DND-41 (cell line): ENCODE results near the gene VSX2.

Experiments used
- ATAC-seq: fragments of 200-7000 bp; cut with Tn5 transposase; 3 replicates; pipeline ENCODE4 v1.9.1; 2021; ENCODE audit warnings: low read depth; ENCODE audit not compliant: insufficient read depth
- DNase-seq: peaks from one replicate; pipeline ENCODE4 v3.0.0-alpha.2; 2020
- H2AFZ ChIP-seq: 2 replicates; pipeline ENCODE4 v1.6.0; 2012; ENCODE audit warnings: low read depth, low read length
- H3K27ac ChIP-seq: 2 replicates; pipeline ENCODE4 v1.5.1; 2012; ENCODE audit warnings: low read length, inconsistent platforms
- H3K27me3 ChIP-seq: fragments of 200-600 bp; sonication (generic); 2 replicates; pipeline ENCODE4 v1.6.0; 2012; ENCODE audit warnings: low read length, mild to moderate bottlenecking, inconsistent platforms; ENCODE audit not compliant: insufficient read depth, poor library complexity
- H3K36me3 ChIP-seq: 2 replicates; pipeline ENCODE4 v1.5.1; 2012; ENCODE audit warnings: low read length, inconsistent platforms; ENCODE audit not compliant: insufficient read depth
- H3K4me1 ChIP-seq: 2 replicates; pipeline ENCODE4 v1.5.1; 2012; ENCODE audit warnings: mild to moderate bottlenecking, low read length; ENCODE audit not compliant: insufficient read depth
- H3K4me2 ChIP-seq: 2 replicates; pipeline ENCODE4 v1.6.0; 2012; ENCODE audit warnings: mild to moderate bottlenecking, moderate library complexity, low read length, inconsistent platforms; ENCODE audit not compliant: insufficient read depth
- H3K4me3 ChIP-seq, 2 experiments: fragments of 200-600 bp in 1 of 2; shearing (Covaris generic) in 1 of 2; 2 replicates each; pipeline ENCODE4 v1.5.1; 2012 to 2016; ENCODE audit warnings: inconsistent platforms in 2 of 2, low read length in 2 of 2, mild to moderate bottlenecking in 2 of 2, low read depth in 1 of 2, moderate library complexity in 1 of 2
- H3K79me2 ChIP-seq: 2 replicates; pipeline ENCODE4 v1.6.0; 2012; ENCODE audit warnings: low read length, inconsistent platforms; ENCODE audit not compliant: insufficient read depth
- H3K9ac ChIP-seq: 2 replicates; pipeline ENCODE4 v1.6.0; 2012; ENCODE audit warnings: low read depth, mild to moderate bottlenecking, inconsistent platforms, low read length, moderate library complexity
- H3K9me3 ChIP-seq: 2 replicates; pipeline ENCODE4 v1.5.1; 2012; ENCODE audit warnings: low read length, moderate library complexity, mild to moderate bottlenecking, inconsistent platforms; ENCODE audit not compliant: insufficient read depth, severe bottlenecking
- H4K20me1 ChIP-seq: 2 replicates; pipeline ENCODE4 v1.6.0; 2012; ENCODE audit warnings: low read length; ENCODE audit not compliant: insufficient read depth
- EZH2 ChIP-seq: IDR thresholded peaks from 3 replicates; pipeline ENCODE4 v1.6.1; 2012; ENCODE audit warnings: borderline replicate concordance, low read depth, mild to moderate bottlenecking, moderate library complexity, low read length, inconsistent platforms; ENCODE audit not compliant: severe bottlenecking
- TF ChIP-seq, protein P1 (sequence below): IDR thresholded peaks from 2 replicates; pipeline ENCODE4 v1.5.1; 2012; ENCODE audit warnings: borderline replicate concordance, low read length, moderate library complexity, mild to moderate bottlenecking; ENCODE audit not compliant: poor library complexity, severe bottlenecking; ENCODE audit errors: extremely low read depth

The VSX2 gene

DNA sequence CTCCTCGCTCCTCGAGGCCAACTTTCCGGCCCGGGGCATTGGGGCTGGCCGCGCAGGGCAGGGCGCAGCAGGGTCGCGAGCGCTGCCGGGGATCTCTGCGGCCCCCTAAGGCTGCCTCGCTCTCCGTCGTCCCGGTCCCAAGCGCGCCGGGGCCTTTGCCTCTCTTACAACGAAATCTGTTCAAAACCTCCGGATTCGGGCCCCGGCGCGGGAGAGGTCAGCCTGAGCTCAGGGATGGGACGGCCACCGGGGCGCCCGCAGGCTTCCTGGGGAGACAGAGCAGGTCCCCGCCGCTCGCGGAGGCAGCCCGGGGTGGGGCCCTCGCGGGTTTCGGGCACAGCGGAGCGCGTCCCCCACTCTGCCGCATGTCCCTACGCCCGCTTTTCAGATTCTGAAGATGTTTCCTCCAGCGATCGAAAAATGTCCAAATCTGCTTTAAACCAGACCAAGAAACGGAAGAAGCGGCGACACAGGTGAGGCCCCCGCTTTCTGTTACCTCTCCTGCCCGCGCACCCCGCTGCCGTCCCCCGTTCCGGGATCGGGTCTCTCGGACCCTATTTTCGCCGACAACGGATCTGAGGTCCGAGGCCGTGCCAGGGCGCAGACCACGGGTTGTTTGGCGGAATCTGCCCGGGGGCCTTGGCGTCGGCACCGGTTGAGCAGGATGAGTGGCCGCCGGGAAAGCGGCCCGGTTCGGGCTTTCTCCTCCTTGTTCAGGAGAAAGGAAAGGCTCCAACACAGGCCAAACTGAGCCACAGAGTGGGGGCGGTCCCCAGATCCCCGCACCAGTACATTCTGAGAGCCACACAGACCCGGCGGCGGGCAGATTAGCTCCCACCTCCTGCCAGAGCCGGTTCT lies 1.8 kb downstream of the VSX2 start:
- TF ChIP-seq EZH2 = no peak
- TF ChIP-seq, protein P1, sequence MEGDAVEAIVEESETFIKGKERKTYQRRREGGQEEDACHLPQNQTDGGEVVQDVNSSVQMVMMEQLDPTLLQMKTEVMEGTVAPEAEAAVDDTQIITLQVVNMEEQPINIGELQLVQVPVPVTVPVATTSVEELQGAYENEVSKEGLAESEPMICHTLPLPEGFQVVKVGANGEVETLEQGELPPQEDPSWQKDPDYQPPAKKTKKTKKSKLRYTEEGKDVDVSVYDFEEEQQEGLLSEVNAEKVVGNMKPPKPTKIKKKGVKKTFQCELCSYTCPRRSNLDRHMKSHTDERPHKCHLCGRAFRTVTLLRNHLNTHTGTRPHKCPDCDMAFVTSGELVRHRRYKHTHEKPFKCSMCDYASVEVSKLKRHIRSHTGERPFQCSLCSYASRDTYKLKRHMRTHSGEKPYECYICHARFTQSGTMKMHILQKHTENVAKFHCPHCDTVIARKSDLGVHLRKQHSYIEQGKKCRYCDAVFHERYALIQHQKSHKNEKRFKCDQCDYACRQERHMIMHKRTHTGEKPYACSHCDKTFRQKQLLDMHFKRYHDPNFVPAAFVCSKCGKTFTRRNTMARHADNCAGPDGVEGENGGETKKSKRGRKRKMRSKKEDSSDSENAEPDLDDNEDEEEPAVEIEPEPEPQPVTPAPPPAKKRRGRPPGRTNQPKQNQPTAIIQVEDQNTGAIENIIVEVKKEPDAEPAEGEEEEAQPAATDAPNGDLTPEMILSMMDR = no peak
- peaks cover 11% of the 10 kb centered on the region for H3K27me3 ChIP-seq
- no peaks in the 10 kb centered on the region for H3K9me3 ChIP-seq
- H3K4me3 ChIP-seq = no peak overlapping the region
- H3K4me2 ChIP-seq = no peak overlapping the region
- DNase-seq (no peak), ATAC-seq (no peak)
- no peak overlapping the region for H3K27ac ChIP-seq
- H3K9ac ChIP-seq = no peak overlapping the region
- no peak overlapping the region for H2AFZ ChIP-seq
- no peaks in the 10 kb centered on the region for H3K4me1 ChIP-seq
- H3K36me3 ChIP-seq = no peaks in the 10 kb centered on the region
- H4K20me1 ChIP-seq = no peaks in the 10 kb centered on the region
- H3K79me2 ChIP-seq = no peaks in the 10 kb centered on the region

DNA sequence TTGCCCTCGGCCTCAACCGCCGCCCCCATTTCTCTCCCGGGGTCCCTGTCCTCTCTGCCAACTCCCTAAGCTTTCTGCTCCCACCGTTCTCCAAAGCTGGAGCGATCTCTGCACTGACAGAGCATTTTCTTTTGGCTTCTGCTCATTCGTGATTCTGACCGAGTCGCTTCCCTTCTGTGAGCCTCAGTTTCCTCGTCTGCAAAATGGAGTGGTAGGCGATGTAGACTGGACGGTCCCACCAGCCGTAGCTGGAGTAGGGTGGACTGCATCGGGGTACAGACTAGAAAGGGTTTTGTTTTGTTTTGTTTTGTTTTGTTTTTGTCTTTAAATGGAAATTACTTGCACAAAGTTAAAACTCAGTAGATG lies 2.4 kb downstream of the VSX2 start:
- H2AFZ ChIP-seq = no peak overlapping the region
- H3K27me3 ChIP-seq = peaks cover 11% of the 10 kb centered on the region
- H3K27ac ChIP-seq = no peak overlapping the region
- no peaks in the 10 kb centered on the region for H3K36me3 ChIP-seq
- H4K20me1 ChIP-seq = no peaks in the 10 kb centered on the region
- H3K9me3 ChIP-seq = no peaks in the 10 kb centered on the region
- DNase-seq (no peak), ATAC-seq (no peak)
- no peaks in the 10 kb centered on the region for H3K4me1 ChIP-seq
- H3K79me2 ChIP-seq = no peaks in the 10 kb centered on the region
- no peak overlapping the region for H3K9ac ChIP-seq
- TF ChIP-seq, protein P1 = no peak
- no peak for TF ChIP-seq EZH2
- H3K4me3 ChIP-seq = no peak overlapping the region
- no peak overlapping the region for H3K4me2 ChIP-seq

DNA sequence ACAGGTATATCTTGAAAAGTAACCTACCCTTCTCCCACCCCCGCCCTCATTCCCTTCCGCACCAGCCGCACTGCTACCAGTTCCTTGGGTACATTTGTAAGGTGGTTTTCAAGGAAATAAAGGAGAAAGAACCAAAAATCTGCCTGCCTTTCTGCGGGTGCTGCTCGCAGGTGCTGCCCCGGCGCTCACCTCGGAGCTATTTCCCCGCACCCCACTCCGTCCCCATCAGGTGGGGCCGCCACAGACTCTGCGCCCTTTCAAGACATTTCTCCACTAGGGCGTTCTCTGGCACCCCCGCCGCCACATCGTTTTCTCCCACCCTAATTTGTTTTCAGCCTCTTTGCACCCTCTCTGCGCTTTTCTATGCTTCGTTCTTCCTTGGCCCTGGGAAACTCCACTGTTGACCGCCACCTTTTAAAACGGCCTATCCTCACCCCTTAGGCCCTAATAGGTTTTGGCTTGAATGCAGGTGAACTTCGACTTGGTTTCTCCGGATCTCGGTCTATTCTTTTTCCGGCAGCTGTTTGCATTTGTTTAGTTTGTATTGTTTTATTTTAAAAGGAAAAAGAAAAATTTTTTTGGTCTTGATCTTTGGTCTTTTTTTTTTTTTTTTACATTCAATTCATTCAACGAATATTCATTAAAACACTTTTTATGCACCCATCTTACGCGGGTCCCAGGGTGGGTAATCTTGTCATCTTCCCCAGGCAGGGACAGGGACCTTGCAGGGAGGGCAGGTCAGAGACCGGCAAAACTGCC lies 3.0 kb downstream of the VSX2 start:
- no peak for TF ChIP-seq EZH2
- TF ChIP-seq, protein P1 = no peak
- H3K27ac ChIP-seq = no peak overlapping the region
- no peaks in the 10 kb centered on the region for H3K4me1 ChIP-seq
- no peaks in the 10 kb centered on the region for H4K20me1 ChIP-seq
- ATAC-seq (no peak), DNase-seq (no peak)
- no peak overlapping the region for H3K4me2 ChIP-seq
- H3K79me2 ChIP-seq = no peaks in the 10 kb centered on the region
- H3K9me3 ChIP-seq = no peaks in the 10 kb centered on the region
- no peak overlapping the region for H3K9ac ChIP-seq
- H3K4me3 ChIP-seq = no peak overlapping the region
- H2AFZ ChIP-seq = no peak overlapping the region
- no peaks in the 10 kb centered on the region for H3K36me3 ChIP-seq
- peaks cover 13% of the 10 kb centered on the region for H3K27me3 ChIP-seq
